ENCODE results near the gene ALG12.
"Not testable (repeated sequence)": the region's sequence is repeated elsewhere in the genome, so short reads cannot be mapped to it uniquely, and the experiment has no call there.

The ALG12 gene

DNA sequence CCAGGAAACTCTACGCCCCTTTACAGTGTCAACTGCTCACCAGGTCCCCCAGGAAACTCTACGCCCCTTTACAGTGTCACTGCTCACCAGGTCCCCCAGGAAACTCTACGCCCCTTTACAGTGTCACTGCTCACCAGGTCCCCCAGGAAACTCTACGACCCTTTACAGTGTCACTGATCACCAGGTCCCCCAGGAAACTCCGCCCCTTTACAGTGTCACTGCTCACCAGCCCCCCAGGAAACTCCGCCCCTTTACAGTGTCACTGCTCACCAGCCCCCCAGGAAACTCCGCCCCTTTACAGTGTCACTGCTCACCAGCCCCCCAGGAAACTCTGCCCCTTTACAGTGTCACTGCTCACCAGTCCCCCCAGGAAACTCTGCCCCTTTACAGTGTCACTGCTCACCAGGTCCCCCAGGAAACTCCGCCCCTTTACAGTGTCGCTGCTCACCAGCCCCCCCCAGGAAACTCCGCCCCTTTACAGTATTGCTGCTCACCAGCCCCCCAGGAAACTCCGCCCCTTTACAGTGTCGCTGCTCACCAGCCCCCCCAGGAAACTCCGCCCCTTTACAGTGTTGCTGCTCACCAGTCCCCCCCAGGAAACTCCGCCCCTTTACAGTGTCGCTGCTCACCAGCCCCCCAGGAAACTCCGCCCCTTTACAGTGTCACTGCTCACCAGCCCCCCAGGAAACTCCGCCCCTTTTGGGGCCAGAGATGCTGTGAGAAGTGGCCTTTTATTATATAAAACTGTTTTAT lies 27.0 kb upstream of the ALG12 start:
- DNase-seq, result not testable (repeated sequence)

GRCh38 chr22:49944399-49944891 lies 26.2 kb upstream of the ALG12 start:
- DNase-seq, result no peak

GRCh38 chr22:49943771-49944398 lies 25.6 kb upstream of the ALG12 start:
- DNase-seq, result no peak

- no peak for DNase-seq
These were observed 25.1 kb upstream of the ALG12 start for GRCh38 chr22:49943405-49943765.

DNA sequence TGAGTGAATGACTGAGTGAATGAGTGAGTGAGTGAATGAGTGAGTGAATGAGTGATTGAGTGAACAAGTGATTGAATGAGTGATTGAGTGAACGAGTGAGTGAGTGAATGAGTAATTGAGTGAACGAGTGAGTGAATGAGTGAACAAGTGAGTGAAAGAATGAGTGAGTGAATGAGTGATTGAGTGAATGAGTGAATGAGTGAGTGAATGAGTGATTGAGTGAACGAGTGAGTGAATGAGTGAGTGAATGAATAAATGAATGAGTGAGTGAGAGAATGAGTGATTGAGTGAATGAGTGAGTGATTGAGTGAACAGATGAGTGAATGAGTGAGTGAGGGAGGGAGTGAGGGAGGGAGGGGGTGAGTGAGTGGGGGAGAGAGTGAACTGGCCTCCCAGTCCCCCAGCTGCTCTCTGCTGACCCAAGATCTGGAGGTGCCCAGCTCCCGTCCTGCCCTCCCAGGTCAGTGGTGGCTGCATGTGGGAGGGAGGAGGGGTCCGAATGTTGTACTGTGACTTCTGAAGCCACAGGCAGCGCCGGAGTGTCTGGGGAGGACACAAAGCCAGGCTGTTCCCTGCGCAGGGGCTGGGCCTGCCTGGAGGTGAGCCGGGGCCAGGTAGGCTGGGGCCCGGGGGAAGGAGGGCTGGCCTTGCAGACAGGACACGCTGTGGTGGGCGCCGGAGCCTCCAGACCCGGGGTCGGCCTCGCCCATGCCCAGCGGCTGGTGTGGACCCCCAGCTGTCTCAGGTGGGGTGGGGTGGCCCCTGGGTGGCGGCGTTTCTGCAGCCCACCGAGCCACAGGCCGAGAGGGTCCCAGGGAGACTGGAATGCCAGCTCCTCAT lies 24.5 kb upstream of the ALG12 start:
- DNase-seq, result no peak

DNA sequence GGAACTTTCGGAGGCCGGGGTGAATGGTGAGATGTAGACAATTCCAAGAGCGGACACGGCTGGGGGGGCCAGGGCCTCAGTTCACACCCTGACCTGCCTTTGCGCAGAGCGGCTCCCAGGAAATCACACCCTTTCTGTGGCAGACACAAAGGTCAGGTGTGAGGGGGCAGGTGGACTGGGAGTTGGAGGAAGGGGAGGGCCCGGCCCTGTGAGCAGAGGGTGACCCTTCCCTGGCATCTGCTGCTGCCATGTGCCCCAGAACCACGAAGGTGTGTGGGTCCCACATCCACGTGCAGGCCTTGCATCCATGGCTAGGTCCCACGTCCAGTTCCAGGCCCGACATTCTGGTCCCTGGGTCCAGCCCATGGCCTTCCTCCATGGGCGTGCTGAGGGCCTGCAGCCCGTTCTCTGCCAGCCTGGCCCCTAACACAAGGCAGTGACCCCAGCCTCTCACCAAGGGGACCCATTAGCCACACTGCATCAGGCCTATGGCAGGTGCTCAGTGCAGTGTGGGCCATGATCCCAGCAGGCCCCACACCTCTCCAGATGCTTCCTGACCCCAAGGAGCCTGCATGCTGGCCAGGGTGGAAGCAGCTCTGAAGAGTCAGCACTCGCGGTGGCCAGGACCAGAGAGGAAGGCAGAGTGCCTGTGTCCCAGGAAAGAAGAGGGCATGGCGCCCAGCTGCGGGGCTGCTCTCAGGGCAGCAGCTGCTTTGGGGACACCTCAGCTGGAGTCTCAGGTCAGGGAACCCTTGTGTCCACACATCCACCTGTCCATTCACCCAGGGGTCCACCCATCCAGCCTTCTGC lies 23.5 kb upstream of the ALG12 start:
- no peak for DNase-seq

DNA sequence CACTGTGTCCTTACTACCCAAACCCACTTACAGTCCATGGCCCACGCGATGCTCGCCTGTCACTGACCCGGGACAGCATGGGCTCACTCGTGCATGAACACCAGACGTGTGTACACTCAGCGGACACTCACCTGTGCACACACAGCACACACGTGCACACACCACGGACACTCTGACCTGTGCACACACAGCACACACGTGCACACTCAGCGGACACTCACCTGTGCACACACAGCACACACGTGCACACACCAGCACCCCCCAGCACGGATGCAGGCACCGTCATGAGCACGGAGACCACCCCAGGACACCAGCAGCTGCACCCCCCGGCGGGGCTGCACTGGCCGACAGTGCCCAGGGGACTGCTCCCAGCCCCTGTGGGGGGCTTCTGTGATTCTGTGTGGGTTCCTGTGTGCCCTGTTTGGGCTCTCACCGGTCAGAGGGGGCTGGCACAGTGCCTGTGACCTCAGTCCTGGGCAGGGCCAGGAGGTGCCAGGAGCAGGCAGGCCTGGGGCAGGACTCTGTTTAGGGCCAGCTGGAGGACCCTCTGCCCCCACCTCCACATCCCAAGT lies 20.4 kb upstream of the ALG12 start:
- no peak for DNase-seq

DNA sequence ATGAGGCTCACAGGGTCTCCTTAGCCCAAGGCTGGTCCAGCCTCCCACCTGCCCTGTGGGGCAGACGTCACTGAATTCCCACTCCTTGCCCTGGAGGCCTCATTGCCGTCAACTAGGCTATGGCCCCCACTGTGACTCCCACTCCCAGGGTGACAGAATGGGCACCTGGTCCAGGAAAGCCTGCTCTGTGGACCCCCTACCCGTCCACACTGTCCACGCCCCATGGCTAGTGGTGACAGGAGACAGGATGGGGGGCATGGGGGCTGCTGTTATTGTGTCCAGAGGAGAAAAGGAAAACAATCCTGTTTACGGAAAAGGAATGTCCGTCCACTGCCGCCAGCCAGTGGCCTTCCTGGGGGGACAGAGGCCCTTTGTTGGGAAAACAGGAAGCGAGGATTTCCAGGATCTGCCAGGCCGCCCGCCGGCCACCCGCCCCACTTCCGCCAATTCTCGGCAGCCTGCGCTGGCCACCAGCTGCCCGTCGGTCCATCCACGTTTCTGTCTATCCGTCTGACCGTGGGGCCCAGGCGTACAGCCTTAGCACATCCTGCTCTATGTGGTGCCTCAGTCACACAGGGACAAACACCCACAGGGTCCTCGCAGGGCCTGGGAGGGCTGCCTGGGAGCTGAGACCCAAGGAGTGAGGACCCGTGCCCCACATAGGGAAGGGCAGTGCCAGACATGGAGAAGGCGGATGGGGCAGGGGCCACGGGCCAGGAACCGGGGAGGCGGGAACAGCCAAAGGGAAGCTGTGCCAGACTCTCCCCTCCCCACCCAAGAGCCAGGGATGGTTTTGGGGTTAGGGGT lies 19.7 kb upstream of the ALG12 start:
- DNase-seq, result no peak

DNA sequence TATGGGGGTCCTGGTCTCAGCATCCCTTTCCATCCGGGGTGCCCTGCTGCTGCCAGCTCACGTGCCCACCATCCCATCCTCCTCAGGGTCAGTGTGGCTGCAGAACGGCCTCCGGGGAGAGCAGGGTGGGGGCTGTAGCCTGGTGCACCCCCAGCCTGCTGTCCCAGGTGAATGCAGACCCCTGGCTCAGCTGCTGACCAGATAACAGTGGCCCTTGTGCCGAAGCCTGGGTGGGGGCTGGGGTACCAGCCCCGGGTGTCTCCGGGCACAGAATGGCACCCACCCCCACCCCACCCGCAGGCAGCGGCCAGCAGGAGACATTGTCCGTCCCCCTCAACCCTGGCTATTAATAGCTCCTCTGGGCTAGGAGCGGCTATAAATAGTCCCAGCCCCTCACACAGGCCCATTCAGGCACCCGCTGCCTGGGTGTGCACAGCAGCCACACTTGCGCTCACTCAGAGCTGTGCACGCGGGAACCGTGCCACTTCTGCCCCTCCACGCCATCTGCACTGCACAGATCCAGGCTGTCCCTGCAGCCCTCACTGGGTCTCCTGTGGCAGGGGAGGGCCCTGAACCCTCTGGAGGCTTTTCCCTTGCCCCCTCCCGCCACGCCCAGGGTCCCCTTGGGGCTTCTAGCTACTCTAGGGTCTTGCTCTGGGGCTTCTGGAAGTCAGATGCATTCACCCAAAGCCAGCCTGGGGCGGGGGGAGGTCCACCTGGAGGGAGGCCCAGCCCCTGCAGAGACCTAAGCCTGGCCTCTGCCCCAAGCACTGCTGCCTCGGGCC lies 18.9 kb upstream of the ALG12 start:
- DNase-seq, result no peak

- no peak for DNase-seq
These were observed 18.1 kb upstream of the ALG12 start for GRCh38 chr22:49936018-49936972.

- no peak for DNase-seq
These were observed 17.3 kb upstream of the ALG12 start for GRCh38 chr22:49935561-49935960.

DNA sequence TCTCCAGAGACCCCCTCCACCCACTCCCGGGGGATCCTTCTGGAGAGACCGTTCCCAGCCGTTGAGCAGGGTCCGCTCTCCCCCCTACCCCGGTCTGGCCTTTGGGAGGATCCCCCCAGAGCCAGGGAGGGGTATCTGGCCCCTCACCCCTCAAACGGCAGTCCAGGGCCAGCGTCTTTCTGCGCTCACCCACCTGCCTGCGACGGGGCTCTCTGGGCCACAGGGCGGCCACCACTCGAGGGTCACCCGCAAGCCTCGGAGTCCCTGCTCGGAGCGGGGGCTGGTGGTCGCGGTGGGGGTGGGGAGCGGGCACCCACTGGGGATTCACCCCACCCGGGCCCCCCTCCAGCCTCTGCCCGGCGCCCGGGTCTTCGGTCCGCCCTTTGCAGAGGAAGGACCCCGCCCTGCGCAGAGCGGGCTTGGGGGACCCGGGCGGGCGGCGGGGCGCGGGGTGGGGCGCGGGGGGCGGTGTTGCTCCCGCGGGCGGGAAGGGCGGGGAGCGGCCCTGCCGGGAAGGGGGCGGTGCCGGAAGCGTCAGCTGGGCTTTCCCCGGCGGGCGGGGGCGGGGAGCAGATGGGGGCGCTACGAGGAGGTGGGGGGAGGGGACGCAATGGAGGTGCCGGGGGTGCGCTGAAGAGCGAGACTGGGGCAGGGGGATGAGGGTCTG lies 16.8 kb upstream of the ALG12 start:
- DNase-seq, result no peak

DNA sequence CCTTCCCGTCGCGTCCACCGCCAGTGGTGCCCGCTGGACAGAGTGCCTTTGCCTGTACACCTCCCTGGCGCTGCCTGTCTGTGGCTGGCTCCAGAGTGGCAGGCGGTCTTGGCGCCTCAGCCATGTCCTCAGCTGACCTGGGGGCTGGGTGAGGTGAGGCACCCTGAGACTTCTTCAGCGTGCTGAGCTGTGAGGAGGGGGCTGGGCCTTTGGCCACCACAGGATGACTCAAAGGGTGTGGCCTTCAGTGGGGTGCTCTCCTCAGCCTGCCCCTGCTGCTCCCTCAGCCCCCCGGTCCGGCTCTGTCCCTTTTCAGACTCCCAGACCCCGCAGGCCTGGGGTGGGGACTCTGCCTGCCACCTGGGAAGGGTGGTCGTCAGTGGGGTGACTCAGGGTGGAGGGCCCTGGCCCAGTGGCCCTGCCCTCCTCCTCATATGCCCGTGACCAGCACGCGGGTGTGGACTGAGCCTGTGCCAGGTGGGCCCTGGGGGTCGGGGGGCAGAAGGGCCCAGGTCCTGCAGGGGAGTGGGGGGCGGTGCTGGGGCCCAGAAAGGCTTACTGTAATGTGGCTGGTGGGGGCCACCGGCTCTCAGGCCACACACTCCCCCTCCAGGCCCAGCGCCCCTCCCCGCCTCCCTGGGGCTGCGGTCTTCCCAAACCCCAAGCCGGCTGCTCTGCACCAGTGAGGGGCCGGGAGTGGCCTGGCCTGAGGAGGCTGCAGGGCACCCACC lies 16.1 kb upstream of the ALG12 start:
- no peak for DNase-seq

- DNase-seq, result no peak
These were observed 15.3 kb upstream of the ALG12 start for GRCh38 chr22:49933236-49934159.

DNA sequence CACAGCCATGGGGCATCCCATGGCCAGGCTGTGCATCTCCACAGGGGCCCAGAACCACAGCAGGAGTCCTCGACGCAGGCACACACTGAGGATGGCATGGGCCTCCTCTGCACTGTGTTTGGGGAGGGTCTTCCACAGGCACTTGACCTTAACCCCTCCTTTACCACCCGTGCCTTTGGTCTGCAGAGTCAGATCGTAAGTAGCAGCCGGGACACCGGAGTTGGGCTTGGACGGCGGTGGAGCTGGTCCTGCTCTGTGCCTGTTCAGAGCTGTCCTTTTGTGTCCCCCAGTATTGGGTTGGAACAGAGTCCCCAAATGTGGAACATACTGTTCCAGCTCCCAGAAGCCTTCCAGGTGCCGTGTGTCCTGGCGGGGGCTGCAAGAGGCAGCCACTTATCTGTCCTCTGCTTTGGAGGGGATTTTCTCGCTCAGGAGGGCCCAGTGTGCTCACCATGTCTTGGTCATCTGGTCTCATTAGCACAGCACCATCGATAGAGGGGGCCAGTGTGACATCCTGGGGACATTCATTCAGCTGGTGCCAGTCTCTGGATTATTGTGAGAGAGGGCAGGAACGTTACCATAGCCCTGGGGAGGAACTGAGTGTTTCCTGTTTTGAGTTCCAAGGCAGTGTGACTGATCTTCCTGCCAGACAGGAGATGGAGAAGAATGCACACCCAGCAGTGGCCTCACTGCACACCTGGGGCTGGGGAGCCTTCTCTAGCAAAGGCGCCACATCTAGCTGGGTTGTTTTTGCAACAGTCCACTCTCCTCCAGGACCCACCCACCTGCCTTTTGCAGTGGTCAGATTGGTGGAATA lies 12.6 kb upstream of the ALG12 start:
- DNase-seq, result no peak

DNA sequence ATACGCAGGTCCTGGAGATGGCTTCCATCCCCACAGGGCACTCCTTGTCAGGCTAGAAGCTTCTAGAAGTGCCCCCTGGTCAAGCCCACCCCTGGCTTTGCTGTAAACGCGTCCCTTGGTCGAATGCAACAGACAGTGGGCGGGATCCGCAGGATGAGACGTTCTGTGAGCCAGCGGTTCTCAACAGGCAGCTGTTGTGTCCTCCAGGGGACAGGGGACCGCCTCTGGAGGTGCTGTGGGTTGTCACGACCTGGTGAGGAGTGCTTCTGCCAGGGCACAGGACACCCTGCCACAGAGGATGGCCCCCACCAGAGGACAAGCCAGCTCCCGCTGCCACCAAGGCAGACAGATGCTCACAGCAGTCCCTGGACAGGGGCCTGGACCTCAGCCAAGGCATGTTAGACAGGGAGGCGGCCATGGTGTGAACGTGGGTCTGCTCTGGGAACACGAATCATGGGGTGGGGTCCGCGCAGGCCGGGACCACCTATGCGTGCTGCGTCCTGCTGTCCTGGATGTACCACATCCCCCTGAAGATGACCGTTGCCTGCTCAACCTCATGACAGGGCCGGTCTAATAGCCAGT lies 11.8 kb upstream of the ALG12 start:
- no peak for DNase-seq
